GM19463 (cell line): ENCODE measurements around the gene PPOX.

Source experiments
- ATAC-seq: cut with Tn5 transposase; IDR thresholded peaks from one replicate; pipeline ENCODE4 v1.9.1; 2021; ENCODE audit warnings: mild to moderate bottlenecking, moderate library complexity; ENCODE audit not compliant: unreplicated experiment

The PPOX gene

GRCh38 chr1:161196521-161197451 lies 30.6 kb downstream of the PPOX start:
- no peak for ATAC-seq

- no peak for ATAC-seq
These were observed 31.5 kb downstream of the PPOX start for GRCh38 chr1:161197560-161198193.

GRCh38 chr1:161198194-161198896 lies 32.1 kb downstream of the PPOX start:
- ATAC-seq = no peak

GRCh38 chr1:161198897-161199431 lies 32.7 kb downstream of the PPOX start, which contains the start of gene ADAMTS4:
ADAMTS4 (minus strand) TSS chr1:161199054; CDS start chr1:161198627, 427 bp downstream.
- no peak for ATAC-seq

GRCh38 chr1:161199506-161200139 lies 33.4 kb downstream of the PPOX start:
- no peak for ATAC-seq

GRCh38 chr1:161200421-161200991 lies 34.3 kb downstream of the PPOX start:
- ATAC-seq = no peak

GRCh38 chr1:161200992-161201835 lies 35.0 kb downstream of the PPOX start:
- no peak for ATAC-seq

GRCh38 chr1:161201836-161202712 lies 35.8 kb downstream of the PPOX start, which contains the start of gene NDUFS2:
NDUFS2 (plus strand) TSS chr1:161202367; CDS start chr1:161202386, 19 bp downstream.
- ATAC-seq = peak; percentile 98

GRCh38 chr1:161206411-161207140 lies 40.4 kb downstream of the PPOX start:
- no peak for ATAC-seq

- ATAC-seq = no peak
These were observed 40.9 kb downstream of the PPOX start for GRCh38 chr1:161207173-161207572.

GRCh38 chr1:161209790-161210409 lies 43.7 kb downstream of the PPOX start:
- ATAC-seq = no peak

GRCh38 chr1:161214369-161214768 lies 48.1 kb downstream of the PPOX start:
- no peak for ATAC-seq

GRCh38 chr1:161215076-161215475 lies 48.9 kb downstream of the PPOX start, which contains the start of gene FCER1G:
FCER1G (plus strand) TSS chr1:161215295; CDS start chr1:161215322, 27 bp downstream.
- ATAC-seq = no peak

GRCh38 chr1:161216945-161217712 lies 50.9 kb downstream of the PPOX start:
- ATAC-seq = peak; percentile 88

GRCh38 chr1:161217831-161218230 lies 51.6 kb downstream of the PPOX start:
- ATAC-seq = no peak
